Neural progenitor cell (in vitro differentiated cells): ENCODE measurements around the gene METRN. TPM values are rescaled to one million over a fixed set of nuclear protein-coding genes. Genes with fewer than 3 reads are reported as not detected.

Experiments
- DNase-seq: peaks from one replicate; pipeline ENCODE4 v3.0.0-alpha.2; 2016; ENCODE audit warnings: low spot score
- H2AFZ ChIP-seq: fragments of 200-600 bp; sonication (generic); replicated peaks from 2 replicates; pipeline ENCODE4 v1.6.1; 2016; ENCODE audit warnings: antibody characterized with exemption
- H3F3A ChIP-seq: fragments of 200-600 bp; sonication (generic); 2 replicates; pipeline ENCODE4 v1.6.1; 2016; ENCODE audit warnings: antibody characterized with exemption, low read depth
- H3K27ac ChIP-seq: fragments of 200-600 bp; sonication (generic); 2 replicates; pipeline ENCODE4 v1.5.1; 2016; ENCODE audit warnings: mild to moderate bottlenecking
- H3K27me3 ChIP-seq: fragments of 200-600 bp; sonication (generic); 2 replicates; pipeline ENCODE4 v1.6.1; 2016; ENCODE audit warnings: mild to moderate bottlenecking, moderate library complexity
- H3K36me3 ChIP-seq: fragments of 200-600 bp; sonication (generic); 2 replicates; pipeline ENCODE4 v1.5.1; 2016
- H3K4me1 ChIP-seq: fragments of 200-600 bp; sonication (generic); 2 replicates; pipeline ENCODE4 v1.6.1; 2016; ENCODE audit warnings: mixed run types
- H3K4me2 ChIP-seq: fragments of 200-600 bp; sonication (generic); 2 replicates; pipeline ENCODE4 v1.6.1; 2016
- H3K4me3 ChIP-seq: fragments of 200-600 bp; sonication (generic); 2 replicates; pipeline ENCODE4 v1.5.1; 2016
- H3K79me2 ChIP-seq: fragments of 200-600 bp; sonication (generic); 2 replicates; pipeline ENCODE4 v1.6.1; 2016; ENCODE audit warnings: low read depth
- H3K9ac ChIP-seq: fragments of 200-600 bp; sonication (generic); 2 replicates; pipeline ENCODE4 v1.6.1; 2016
- H3K9me3 ChIP-seq: fragments of 200-600 bp; sonication (generic); 2 replicates; pipeline ENCODE4 v1.5.1; 2016; ENCODE audit warnings: low read depth
- H4K20me1 ChIP-seq: fragments of 200-600 bp; sonication (generic); 2 replicates; pipeline ENCODE4 v1.6.1; 2016; ENCODE audit warnings: low read depth
- H3K27ac Mint-ChIP-seq: 3 replicates; pipeline ENCODE4 v1.8.0; 2021; ENCODE audit warnings: mixed read lengths
- H3K27me3 Mint-ChIP-seq: 2 replicates; pipeline ENCODE4 v1.8.0; 2022; ENCODE audit warnings: low read depth, mild to moderate bottlenecking, inconsistent platforms, moderate library complexity, mixed read lengths; ENCODE audit not compliant: insufficient read depth
- H3K36me3 Mint-ChIP-seq: 3 replicates; pipeline ENCODE4 v1.8.0; 2021; ENCODE audit warnings: mixed read lengths
- H3K4me1 Mint-ChIP-seq: 3 replicates; pipeline ENCODE4 v1.8.0; 2021; ENCODE audit warnings: mixed read lengths
- H3K4me3 Mint-ChIP-seq: 3 replicates; pipeline ENCODE4 v1.8.0; 2021; ENCODE audit warnings: mild to moderate bottlenecking, moderate library complexity, mixed read lengths
- H3K9me3 Mint-ChIP-seq: 3 replicates; pipeline ENCODE4 v1.8.0; 2020; ENCODE audit warnings: mixed read lengths
- CTCF ChIP-seq: fragments of 200-600 bp; sonication (generic); IDR thresholded peaks from 2 replicates; pipeline ENCODE4 v1.5.1; 2017; ENCODE audit warnings: antibody characterized with exemption, mild to moderate bottlenecking
- EZH2 ChIP-seq: fragments of 200-600 bp; sonication (generic); IDR thresholded peaks from 2 replicates; pipeline ENCODE4 v1.6.1; 2017; ENCODE audit warnings: antibody characterized with exemption, mild to moderate bottlenecking, moderate library complexity
- EZH2phosphoT487 ChIP-seq: fragments of 200-600 bp; sonication (generic); IDR thresholded peaks from 2 replicates; pipeline ENCODE4 v1.6.1; 2017; ENCODE audit warnings: antibody characterized with exemption
- total RNA-seq: library from RNA; depleted of rRNA; stranded (reverse); fragments of >200 nt; gene quantifications from 2 replicates; pipeline ENCODE4 v1.2.3, GENCODE V29; 2015; ENCODE audit warnings: low replicate concordance

METRN gene
- total RNA-seq, 1 donor from 2014 or later, result 24.3 TPM

- no peak overlapping the region for H3K9ac ChIP-seq
- Mint-ChIP-seq H3K9me3 (no peaks in the 10 kb centered on the region), H3K4me1 (peaks cover 9% of the 10 kb centered on the region), H3K27ac (no peak overlapping the region), H3K36me3 (no peaks in the 10 kb centered on the region), H3K4me3 (no peak overlapping the region), H3K27me3 (peaks cover 56% of the 10 kb centered on the region)
- peaks cover 73% of the 10 kb centered on the region for H4K20me1 ChIP-seq
- no peak overlapping the region for H3K27ac ChIP-seq
- H3K4me1 ChIP-seq, result no peaks in the 10 kb centered on the region
- no peak overlapping the region for H3K4me2 ChIP-seq
- no peak for TF ChIP-seq EZH2
- no peak for TF ChIP-seq EZH2phosphoT487
- no peak for TF ChIP-seq CTCF
- H3K79me2 ChIP-seq, result no peaks in the 10 kb centered on the region
- no peak for DNase-seq
- no peaks in the 10 kb centered on the region for H3K36me3 ChIP-seq
- peaks cover 100% of the 10 kb centered on the region for H3K27me3 ChIP-seq
- no peak overlapping the region for H2AFZ ChIP-seq
- no peaks in the 10 kb centered on the region for H3K9me3 ChIP-seq
- no peak overlapping the region for H3K4me3 ChIP-seq
- peaks cover 13% of the 10 kb centered on the region for H3F3A ChIP-seq
These were observed 10.9 kb upstream of the METRN start for GRCh38 chr16:704047-704446.

DNA sequence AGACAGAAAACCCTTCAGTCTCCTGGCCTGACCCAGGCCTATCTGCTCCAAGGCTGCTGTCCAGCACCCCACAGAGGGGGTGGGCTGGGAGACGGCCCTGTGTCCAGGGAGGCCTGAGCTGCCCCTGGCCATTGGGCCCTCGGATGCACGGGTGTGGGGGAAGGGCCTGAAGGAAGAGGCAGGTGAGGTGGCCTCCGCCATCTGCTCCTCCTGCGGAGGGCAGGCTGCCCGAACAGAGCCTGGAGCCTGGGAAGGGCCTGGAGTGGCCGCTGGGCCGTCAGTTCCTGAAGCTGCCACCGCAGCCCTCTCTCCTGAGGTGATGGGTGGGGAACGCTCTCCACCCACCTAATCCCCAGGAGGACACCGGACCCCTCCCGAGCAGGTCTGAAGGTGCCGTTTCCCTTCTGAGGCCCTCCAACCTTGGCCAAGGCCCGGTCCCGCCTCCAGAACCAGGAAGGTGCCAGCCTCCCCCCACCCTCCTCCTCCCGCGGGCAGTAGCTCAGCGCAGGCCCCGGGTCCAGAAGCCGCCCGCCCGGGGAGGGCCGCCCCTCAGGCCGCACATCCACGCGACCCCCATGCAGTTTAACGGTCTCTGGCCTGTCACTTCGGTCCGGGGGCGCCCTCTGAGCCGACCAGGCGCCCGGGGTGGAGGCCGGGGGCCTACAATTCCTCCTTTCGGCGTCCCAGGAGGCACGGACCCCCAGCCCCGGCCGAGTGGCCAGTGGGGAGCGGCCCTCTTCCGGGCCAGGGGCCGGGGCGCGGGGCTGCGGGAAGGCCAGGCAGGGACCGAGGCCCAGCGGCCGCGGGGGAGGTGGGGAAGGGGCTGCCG lies 10.2 kb upstream of the METRN start:
- no peaks in the 10 kb centered on the region for H3K79me2 ChIP-seq
- peak; percentile 40 for DNase-seq
- H4K20me1 ChIP-seq, result peaks cover 70% of the 10 kb centered on the region
- Mint-ChIP-seq H3K36me3 (no peaks in the 10 kb centered on the region), H3K4me3 (peak overlapping the region; percentile 76), H3K27ac (no peak overlapping the region), H3K27me3 (peaks cover 56% of the 10 kb centered on the region), H3K9me3 (no peaks in the 10 kb centered on the region), H3K4me1 (peaks cover 15% of the 10 kb centered on the region)
- H3K27ac ChIP-seq, result no peak overlapping the region
- peaks cover 100% of the 10 kb centered on the region for H3K27me3 ChIP-seq
- no peaks in the 10 kb centered on the region for H3K36me3 ChIP-seq
- H3K4me1 ChIP-seq, result peaks cover 1% of the 10 kb centered on the region
- H3K4me3 ChIP-seq, result no peak overlapping the region
- H3F3A ChIP-seq, result peaks cover 16% of the 10 kb centered on the region
- H3K9me3 ChIP-seq, result no peaks in the 10 kb centered on the region
- no peak for TF ChIP-seq CTCF
- TF ChIP-seq EZH2phosphoT487, result peak; percentile 90
- peak; percentile 91 for TF ChIP-seq EZH2
- no peak overlapping the region for H2AFZ ChIP-seq
- H3K9ac ChIP-seq, result no peak overlapping the region
- H3K4me2 ChIP-seq, result peak overlapping the region; percentile 67

DNA sequence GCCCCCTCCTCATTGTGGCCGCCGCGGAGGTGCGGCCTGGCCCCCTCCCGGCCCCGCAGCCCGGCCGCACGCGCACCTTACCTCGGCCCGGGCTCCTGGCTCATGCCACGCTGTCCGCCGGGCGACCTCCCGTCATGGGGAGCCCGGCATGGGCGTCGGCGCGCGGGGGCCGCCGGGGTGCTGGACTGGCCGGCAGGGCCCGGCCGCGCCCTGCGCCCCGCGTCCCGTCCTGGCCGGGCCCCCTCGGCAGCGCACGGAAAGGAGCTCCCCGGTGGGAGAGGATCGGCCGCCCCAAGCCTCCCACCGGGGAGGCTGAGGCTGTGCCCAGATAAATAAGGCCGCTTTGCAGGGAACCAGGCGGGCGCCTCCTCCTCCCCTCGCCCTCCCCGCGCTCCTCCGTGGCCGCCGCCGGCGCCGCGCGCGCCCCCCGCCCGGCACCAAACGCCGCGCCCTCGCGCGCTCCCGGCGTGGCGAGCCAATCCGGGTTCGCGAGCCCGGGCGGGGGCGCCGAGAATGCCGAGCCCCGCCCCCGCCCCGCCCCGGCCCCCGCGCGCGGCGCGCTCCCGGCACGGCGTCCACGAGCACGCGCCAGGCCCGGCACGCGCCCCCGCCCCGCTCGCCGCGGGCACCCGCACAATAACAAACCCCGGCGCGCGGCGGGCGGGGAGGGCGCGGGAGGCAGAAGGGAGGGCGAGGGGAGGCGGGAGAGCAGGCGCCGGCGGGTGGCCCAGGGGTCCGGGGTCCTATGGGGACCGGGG lies 9.3 kb upstream of the METRN start, which contains the start of gene FBXL16:
FBXL16 (minus strand) TSS at position 371 of the 758 bp plus-strand sequence. CDS start 8,396 bp downstream, outside the sequence.
- Histone ChIP-seq H3K4me3 (peak within 1 kb of the TSS; percentile 31), H2AFZ (no peak within 1 kb of the TSS), H3F3A (peaks cover 18% of the 10 kb centered on the region), H3K4me1 (peaks cover 6% of the 10 kb centered on the region), H3K79me2 (no peaks in the 10 kb centered on the region), H3K4me2 (peak within 1 kb of the TSS; percentile 69), H3K27me3 (peaks cover 100% of the 10 kb centered on the region), H3K9me3 (no peaks in the 10 kb centered on the region), H3K9ac (no peak within 1 kb of the TSS), H4K20me1 (peaks cover 70% of the 10 kb centered on the region), H3K27ac (no peak within 1 kb of the TSS), H3K36me3 (no peaks in the 10 kb centered on the region)
- Mint-ChIP-seq H3K9me3 (no peaks in the 10 kb centered on the region), H3K4me1 (peaks cover 23% of the 10 kb centered on the region), H3K27ac (no peak within 1 kb of the TSS), H3K4me3 (peak within 1 kb of the TSS; percentile 74), H3K27me3 (peaks cover 56% of the 10 kb centered on the region), H3K36me3 (no peaks in the 10 kb centered on the region)
- peak; percentile 58 for DNase-seq
- TF ChIP-seq CTCF (no peak), EZH2phosphoT487 (no peak), EZH2 (no peak)
